Measurements from ENCODE around the gene DDIAS. TPM values are rescaled to one million over a fixed set of nuclear protein-coding genes. Genes with fewer than 3 reads are reported as not detected.

The DDIAS gene
- total and polyA plus RNA-seq, 10 of the 15 experiments (the other 5 are each of a cell fraction or from before 2014, with no cell fraction given): 6.9 to 27.8 (median 12.9) TPM

DNA sequence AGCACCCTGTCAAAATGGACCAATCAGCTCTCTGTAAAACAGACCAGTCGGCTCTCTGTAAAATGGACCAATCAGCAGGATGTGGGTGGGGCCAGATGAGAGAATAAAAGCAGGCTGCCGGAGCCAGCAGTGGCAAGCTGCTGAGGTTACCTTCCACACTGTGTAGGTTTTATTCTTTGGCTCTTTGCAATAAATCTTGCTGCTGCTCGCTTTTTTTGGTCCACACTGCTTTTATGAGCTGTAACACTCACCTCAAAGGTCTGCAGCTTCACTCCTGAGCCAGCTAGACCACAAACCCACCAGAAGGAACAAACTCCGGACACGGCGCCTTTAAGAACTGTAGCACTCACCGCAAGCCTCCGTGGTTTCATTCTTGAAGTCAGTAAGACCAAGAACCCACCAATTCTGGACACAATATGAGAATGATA, 70.0 kb downstream of the DDIAS start (continued):
- TF ChIP-seq, protein P1, sequence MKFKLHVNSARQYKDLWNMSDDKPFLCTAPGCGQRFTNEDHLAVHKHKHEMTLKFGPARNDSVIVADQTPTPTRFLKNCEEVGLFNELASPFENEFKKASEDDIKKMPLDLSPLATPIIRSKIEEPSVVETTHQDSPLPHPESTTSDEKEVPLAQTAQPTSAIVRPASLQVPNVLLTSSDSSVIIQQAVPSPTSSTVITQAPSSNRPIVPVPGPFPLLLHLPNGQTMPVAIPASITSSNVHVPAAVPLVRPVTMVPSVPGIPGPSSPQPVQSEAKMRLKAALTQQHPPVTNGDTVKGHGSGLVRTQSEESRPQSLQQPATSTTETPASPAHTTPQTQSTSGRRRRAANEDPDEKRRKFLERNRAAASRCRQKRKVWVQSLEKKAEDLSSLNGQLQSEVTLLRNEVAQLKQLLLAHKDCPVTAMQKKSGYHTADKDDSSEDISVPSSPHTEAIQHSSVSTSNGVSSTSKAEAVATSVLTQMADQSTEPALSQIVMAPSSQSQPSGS (IDR thresholded peaks at IDR 0.05; ENCODE audit: low read length): peak; percentile 57; the same call in 1 of the 2 replicates
- peak; percentile 57; the same call in 1 of the 2 replicates for TF ChIP-seq FOXM1 (IDR thresholded peaks at IDR 0.05; ENCODE audit: low read depth, low read length)
- peak; percentile 88 for TF ChIP-seq CBFB (IDR thresholded peaks at IDR 0.05; ENCODE audit: low read depth)
- TF ChIP-seq DPF2 (IDR thresholded peaks at IDR 0.05): peak; percentile 52
- peak; percentile 71 for TF ChIP-seq BCL11A (IDR thresholded peaks at IDR 0.05; ENCODE audit: low read depth, low read length)
- TF ChIP-seq SMAD5 (IDR thresholded peaks at IDR 0.05; ENCODE audit: low read depth): peak; percentile 58; the same call in 1 of the 2 replicates
- TF ChIP-seq, protein P2, sequence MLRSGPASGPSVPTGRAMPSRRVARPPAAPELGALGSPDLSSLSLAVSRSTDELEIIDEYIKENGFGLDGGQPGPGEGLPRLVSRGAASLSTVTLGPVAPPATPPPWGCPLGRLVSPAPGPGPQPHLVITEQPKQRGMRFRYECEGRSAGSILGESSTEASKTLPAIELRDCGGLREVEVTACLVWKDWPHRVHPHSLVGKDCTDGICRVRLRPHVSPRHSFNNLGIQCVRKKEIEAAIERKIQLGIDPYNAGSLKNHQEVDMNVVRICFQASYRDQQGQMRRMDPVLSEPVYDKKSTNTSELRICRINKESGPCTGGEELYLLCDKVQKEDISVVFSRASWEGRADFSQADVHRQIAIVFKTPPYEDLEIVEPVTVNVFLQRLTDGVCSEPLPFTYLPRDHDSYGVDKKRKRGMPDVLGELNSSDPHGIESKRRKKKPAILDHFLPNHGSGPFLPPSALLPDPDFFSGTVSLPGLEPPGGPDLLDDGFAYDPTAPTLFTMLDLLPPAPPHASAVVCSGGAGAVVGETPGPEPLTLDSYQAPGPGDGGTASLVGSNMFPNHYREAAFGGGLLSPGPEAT (IDR thresholded peaks at IDR 0.05; ENCODE audit: low read depth): peak; percentile 62; the same call in 1 of the 2 replicates
- TF ChIP-seq CBX5 (IDR thresholded peaks at IDR 0.05; ENCODE audit: low read depth): peak; percentile 83
- peak; percentile 70 for TF ChIP-seq EED (IDR thresholded peaks at IDR 0.05; ENCODE audit: low read depth)
- TF ChIP-seq JUNB (IDR thresholded peaks at IDR 0.05): peak; percentile 59
- TF ChIP-seq MEF2B (IDR thresholded peaks at IDR 0.05; ENCODE audit: partially characterized antibody, poor library complexity, severe bottlenecking): peak; percentile 54
- peak; percentile 48; the same call in 1 of the 3 replicates for TF ChIP-seq POU2F2 (IDR thresholded peaks at IDR 0.05; ENCODE audit: borderline replicate concordance, low read depth, low read length)
- TF ChIP-seq SMARCA5 (IDR thresholded peaks at IDR 0.05): 0 out of 2 replicates have a peak, but pooled peaks have one; percentile 42
- TF ChIP-seq IRF4 (IDR thresholded peaks at IDR 0.05; ENCODE audit: low read depth, low read length): 0 out of 2 replicates have a peak, but pooled peaks have one; percentile 11
- TF ChIP-seq MTA2 (IDR thresholded peaks at IDR 0.05; ENCODE audit: low read depth): peak; percentile 64; the same call in 1 of the 2 replicates
- peak; percentile 52 to 72; a peak in 3 of 4 replicates for TF ChIP-seq IKZF2 (IDR thresholded peaks at IDR 0.05)
- TF ChIP-seq RUNX3 (IDR thresholded peaks at IDR 0.05; ENCODE audit: low read length): peak; percentile 98
- peak in 1 of 2 experiments; percentile 9; a peak in 1 of 4 replicates for TF ChIP-seq BHLHE40 (IDR thresholded peaks at IDR 0.05; ENCODE audit: borderline replicate concordance in 1 of 2, low read depth in 2 of 2, low read length in 1 of 2)
- TF ChIP-seq CREB1 (IDR thresholded peaks at IDR 0.05; ENCODE audit: low read depth): 0 out of 2 replicates have a peak, but pooled peaks have one; percentile 7
- TF ChIP-seq, protein P3, sequence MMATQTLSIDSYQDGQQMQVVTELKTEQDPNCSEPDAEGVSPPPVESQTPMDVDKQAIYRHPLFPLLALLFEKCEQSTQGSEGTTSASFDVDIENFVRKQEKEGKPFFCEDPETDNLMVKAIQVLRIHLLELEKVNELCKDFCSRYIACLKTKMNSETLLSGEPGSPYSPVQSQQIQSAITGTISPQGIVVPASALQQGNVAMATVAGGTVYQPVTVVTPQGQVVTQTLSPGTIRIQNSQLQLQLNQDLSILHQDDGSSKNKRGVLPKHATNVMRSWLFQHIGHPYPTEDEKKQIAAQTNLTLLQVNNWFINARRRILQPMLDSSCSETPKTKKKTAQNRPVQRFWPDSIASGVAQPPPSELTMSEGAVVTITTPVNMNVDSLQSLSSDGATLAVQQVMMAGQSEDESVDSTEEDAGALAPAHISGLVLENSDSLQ (IDR thresholded peaks at IDR 0.05): 0 out of 2 replicates have a peak, but pooled peaks have one; percentile 23
- TF ChIP-seq, protein P4, sequence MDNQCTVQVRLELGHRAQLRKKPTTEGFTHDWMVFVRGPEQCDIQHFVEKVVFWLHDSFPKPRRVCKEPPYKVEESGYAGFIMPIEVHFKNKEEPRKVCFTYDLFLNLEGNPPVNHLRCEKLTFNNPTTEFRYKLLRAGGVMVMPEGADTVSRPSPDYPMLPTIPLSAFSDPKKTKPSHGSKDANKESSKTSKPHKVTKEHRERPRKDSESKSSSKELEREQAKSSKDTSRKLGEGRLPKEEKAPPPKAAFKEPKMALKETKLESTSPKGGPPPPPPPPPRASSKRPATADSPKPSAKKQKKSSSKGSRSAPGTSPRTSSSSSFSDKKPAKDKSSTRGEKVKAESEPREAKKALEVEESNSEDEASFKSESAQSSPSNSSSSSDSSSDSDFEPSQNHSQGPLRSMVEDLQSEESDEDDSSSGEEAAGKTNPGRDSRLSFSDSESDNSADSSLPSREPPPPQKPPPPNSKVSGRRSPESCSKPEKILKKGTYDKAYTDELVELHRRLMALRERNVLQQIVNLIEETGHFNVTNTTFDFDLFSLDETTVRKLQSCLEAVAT (IDR thresholded peaks at IDR 0.05): peak; percentile 91
- peak; percentile 51; the same call in 1 of the 2 replicates for TF ChIP-seq NBN (IDR thresholded peaks at IDR 0.05)
